Skeletal muscle tissue (tissue), 4 donors: Measurements from ENCODE around the gene ATP6V0D1. TPM values are rescaled to one million over a fixed set of nuclear protein-coding genes. Genes with fewer than 3 reads are reported as not detected.

ENCODE experiments used
- H3K27ac ChIP-seq: one replicate; pipeline ENCODE4 v1.7.0; 2013; ENCODE audit warnings: mild to moderate bottlenecking, low read depth, low read length, inconsistent platforms
- H3K27me3 ChIP-seq, 3 donors: one replicate each; pipeline ENCODE4 v1.7.0; 2013; ENCODE audit warnings: low read length in 3 of 3; ENCODE audit not compliant: control insufficient read depth in 3 of 3, insufficient read depth in 3 of 3
- H3K36me3 ChIP-seq, 3 donors: one replicate each; pipeline ENCODE4 v1.7.0; 2013; ENCODE audit warnings: low read length in 3 of 3; ENCODE audit not compliant: control insufficient read depth in 3 of 3, insufficient read depth in 3 of 3
- H3K4me1 ChIP-seq, 3 donors: one replicate each; pipeline ENCODE4 v1.7.0; 2013; ENCODE audit warnings: low read length in 3 of 3, mild to moderate bottlenecking in 3 of 3; ENCODE audit not compliant: control insufficient read depth in 3 of 3, insufficient read depth in 3 of 3
- H3K4me3 ChIP-seq, 3 donors: one replicate each; pipeline ENCODE4 v1.7.0; 2013; ENCODE audit warnings: low read length in 3 of 3
- H3K9ac ChIP-seq, 3 donors: one replicate each; pipeline ENCODE4 v1.7.0; 2013; ENCODE audit warnings: low read length in 3 of 3, mild to moderate bottlenecking in 3 of 3, moderate library complexity in 2 of 3, low read depth in 1 of 3
- H3K9me3 ChIP-seq, 3 donors: one replicate each; pipeline ENCODE4 v1.7.0; 2013; ENCODE audit warnings: low read length in 3 of 3; ENCODE audit not compliant: control insufficient read depth in 3 of 3
- total RNA-seq: library from RNA; depleted of rRNA; stranded (reverse); fragments of >200 nt; gene quantifications from one replicate; pipeline ENCODE4 v1.2.3, GENCODE V29; 2014
- donor health status: Osteomylitis.

Gene ATP6V0D1
- total RNA-seq, 1 donor from 2014 or later = 46.4 TPM

DNA sequence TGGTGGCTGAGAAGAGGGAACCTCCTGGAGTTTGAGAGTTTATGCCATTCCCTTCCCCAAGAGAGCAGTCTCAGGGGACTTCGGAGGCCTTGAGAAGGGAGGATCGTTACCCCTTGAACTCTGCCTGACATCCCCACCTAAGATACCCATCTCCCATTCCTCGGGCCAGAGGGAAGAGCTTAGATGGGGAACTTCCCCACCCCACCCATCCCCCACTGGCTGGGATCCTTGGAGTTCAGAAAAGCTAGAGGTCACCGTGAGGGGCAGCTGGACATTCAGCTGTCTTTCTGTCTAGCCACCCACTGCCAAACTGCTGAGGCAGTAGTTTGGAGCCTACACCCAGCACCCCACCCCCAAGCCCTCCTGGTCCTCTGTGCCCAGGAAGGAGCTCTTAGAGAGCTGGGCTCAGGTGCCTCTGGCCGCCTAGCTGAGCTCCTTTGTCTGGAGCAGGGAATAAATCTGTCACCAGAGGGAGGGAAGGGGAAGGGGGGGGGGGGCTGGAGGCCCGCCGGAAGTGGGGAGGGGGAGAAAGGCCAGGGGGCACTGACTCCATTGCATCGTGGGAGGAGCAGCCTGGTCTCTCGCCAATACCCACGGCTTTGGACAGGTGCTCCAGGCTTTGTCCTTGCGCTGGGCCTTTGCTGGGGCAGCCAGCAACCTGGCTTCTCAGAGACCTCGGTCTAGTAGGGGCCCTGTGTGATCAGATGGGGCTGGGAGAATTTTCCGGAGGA lies 49.0 kb downstream of the ATP6V0D1 start:
- H3K27ac ChIP-seq = peak overlapping the region; percentile 30
- no peaks in the 10 kb centered on the region for H3K9me3 ChIP-seq
- H3K9ac ChIP-seq = peak overlapping the region in 2 of 3 donors; percentile 53 to 74
- peaks cover 2 to 4% (median 2%) of the 10 kb centered on the region in 3 donors for H3K36me3 ChIP-seq
- peak overlapping the region; percentile 51 to 65 (median 62) for H3K4me3 ChIP-seq
- H3K27me3 ChIP-seq = peaks cover 0 to 9% (median 3%) of the 10 kb centered on the region in 3 donors
- peaks cover 21 to 46% (median 31%) of the 10 kb centered on the region in 3 donors for H3K4me1 ChIP-seq

DNA sequence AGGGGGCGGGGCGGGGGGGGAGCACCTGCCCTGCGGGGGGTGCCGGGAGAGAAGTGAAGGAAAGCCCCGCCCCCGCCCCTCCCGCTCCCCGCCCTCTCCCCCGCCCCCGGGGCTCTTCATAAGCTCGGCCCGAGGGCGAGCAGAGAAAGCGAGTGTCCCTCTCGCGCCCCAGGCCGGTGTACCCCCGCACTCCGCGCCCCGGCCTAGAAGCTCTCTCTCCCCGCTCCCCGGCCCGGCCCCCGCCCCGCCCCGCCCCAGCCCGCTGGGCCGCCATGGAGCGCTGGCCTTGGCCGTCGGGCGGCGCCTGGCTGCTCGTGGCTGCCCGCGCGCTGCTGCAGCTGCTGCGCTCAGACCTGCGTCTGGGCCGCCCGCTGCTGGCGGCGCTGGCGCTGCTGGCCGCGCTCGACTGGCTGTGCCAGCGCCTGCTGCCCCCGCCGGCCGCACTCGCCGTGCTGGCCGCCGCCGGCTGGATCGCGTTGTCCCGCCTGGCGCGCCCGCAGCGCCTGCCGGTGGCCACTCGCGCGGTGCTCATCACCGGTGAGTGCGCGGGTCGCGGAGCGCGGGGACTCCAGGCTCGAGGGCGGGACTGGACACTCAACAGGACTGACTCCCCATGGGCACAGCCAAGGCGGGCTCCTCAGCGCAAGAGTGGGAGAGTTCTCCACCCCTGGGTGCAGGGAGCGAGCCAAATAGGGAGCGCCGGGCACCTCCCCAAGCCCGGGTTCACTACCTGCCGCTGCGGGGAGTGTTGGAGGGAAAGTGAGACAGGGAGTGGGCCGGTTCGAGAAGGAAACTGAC lies 49.8 kb downstream of the ATP6V0D1 start, which contains the start of gene HSD11B2:
Gene HSD11B2, plus strand, starts transcription at position 145 of the 798 bp plus-strand sequence. Its CDS starts 128 bp downstream, at position 273.
- Histone ChIP-seq H3K4me3 (peak within 1 kb of the TSS; percentile 51 to 65 (median 62)), H3K9me3 (no peaks in the 10 kb centered on the region), H3K4me1 (peaks cover 21 to 46% (median 35%) of the 10 kb centered on the region in 3 donors), H3K27ac (peak within 1 kb of the TSS; percentile 30), H3K9ac (peak within 1 kb of the TSS in 2 of 3 donors; percentile 53 to 74), H3K27me3 (peaks cover 0 to 9% (median 3%) of the 10 kb centered on the region in 3 donors), H3K36me3 (peaks cover 0 to 2% (median 0%) of the 10 kb centered on the region in 3 donors)

DNA sequence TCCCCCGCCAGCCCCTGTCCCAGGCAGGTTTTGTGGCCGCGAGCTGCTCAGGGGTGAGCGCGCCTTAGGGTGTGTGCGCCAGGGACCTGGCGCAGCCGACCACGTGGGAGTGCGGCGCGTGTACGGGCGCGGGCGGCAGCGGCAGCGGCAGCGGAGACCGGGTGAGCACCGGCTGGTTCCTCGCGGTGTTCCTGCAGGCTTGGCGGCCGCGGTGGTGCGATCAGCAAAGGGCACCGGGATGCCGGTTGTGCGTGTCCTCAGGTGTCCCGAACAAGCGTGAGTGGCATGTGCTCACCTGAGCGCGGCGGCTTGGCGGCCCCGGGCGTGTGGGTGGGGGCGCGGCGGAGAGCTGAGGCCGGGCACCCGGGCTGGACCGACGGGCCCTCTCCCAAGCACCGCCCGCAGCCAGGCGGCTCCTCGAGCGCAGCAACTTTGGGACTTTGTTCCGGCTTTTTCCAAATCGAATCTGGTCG lies 50.4 kb downstream of the ATP6V0D1 start:
- H3K36me3 ChIP-seq = peaks cover 0 to 2% (median 0%) of the 10 kb centered on the region in 3 donors
- no peak overlapping the region for H3K27ac ChIP-seq
- H3K4me3 ChIP-seq = peak overlapping the region in 2 of 3 donors; percentile 54 to 63
- peaks cover 0 to 9% (median 3%) of the 10 kb centered on the region in 3 donors for H3K27me3 ChIP-seq
- no peaks in the 10 kb centered on the region for H3K9me3 ChIP-seq
- H3K4me1 ChIP-seq = peaks cover 21 to 43% (median 33%) of the 10 kb centered on the region in 3 donors
- H3K9ac ChIP-seq = peak overlapping the region in 1 of 3 donors; percentile 66

DNA sequence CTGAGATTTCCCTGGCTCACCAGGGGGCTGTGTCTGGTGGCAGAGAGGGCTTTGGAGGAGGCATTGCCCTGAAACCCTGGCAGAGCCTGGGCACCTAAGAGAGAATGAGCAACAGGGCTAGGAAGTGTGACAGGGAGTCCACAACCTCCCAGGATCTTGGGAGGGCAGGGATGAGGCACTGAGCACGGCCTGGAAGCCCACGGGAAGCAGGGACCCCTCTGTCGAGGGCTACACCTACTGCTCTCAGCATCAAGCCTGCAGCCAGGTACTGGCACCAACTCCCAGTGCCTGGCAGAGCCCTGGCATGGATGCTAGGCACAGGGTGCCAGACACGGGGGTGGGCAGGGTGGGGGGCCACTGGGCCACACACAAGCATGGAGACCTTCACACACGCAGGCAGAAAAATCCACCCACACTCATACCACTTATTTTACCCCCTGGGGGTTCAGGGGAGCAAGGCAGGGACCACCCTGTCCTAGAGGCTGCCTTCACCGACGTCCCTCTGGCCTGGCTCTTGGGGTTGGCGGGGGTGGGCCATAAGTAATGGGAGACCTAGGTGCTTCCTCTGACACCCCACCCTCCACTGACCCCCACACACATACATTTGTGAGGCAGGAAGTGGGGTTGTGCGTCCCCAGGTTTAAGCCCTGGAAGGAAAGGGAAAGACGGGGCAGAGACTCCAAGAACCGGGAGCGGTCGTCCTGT lies 51.0 kb downstream of the ATP6V0D1 start:
- Histone ChIP-seq H3K9ac (peak overlapping the region in 1 of 3 donors; percentile 66), H3K4me3 (peak overlapping the region in 2 of 3 donors; percentile 54 to 63), H3K9me3 (no peaks in the 10 kb centered on the region), H3K27me3 (peaks cover 0 to 9% (median 3%) of the 10 kb centered on the region in 3 donors), H3K27ac (no peak overlapping the region), H3K36me3 (no peaks in the 10 kb centered on the region), H3K4me1 (peaks cover 21 to 38% (median 31%) of the 10 kb centered on the region in 3 donors)

DNA sequence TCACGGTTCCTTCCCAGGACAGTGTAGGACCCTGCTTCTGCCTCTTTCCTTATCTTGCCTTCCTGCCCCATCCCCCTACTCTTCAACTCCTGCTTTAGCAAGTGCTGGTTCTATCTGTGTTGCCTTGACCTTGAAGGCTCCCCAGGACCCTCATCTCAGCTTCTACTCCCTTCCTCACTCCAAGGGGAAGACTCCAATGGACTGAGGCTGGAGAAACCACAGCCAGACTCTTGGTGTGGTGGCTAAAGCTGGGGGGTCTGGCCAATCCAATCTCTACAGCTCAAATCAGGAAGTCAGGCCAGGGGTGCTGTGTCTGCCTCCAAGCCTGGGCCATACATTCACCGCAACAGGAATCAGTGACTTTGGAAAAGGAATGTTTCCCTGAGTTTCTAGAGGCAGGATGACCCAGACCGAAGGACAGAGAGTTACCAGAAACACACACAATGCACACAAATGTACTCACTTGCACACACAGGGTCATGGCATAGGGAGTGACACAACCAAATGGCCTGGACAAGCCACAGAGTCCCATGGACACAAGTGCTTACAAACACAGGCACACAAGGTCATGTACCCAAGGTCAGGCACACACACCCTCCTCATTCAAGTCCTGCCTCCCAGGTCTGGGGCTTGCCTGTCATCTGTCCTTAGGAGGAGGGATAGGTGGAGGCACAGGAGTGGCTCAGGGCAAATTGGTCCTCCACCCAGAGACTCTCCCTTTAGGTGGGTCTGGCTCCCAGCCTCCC lies 51.7 kb downstream of the ATP6V0D1 start:
- H3K9ac ChIP-seq = no peak overlapping the region
- H3K9me3 ChIP-seq = no peaks in the 10 kb centered on the region
- H3K4me3 ChIP-seq = no peak overlapping the region
- no peaks in the 10 kb centered on the region for H3K36me3 ChIP-seq
- H3K27me3 ChIP-seq = peaks cover 0 to 11% (median 3%) of the 10 kb centered on the region in 3 donors
- no peak overlapping the region for H3K27ac ChIP-seq
- H3K4me1 ChIP-seq = peaks cover 21 to 38% (median 31%) of the 10 kb centered on the region in 3 donors

DNA sequence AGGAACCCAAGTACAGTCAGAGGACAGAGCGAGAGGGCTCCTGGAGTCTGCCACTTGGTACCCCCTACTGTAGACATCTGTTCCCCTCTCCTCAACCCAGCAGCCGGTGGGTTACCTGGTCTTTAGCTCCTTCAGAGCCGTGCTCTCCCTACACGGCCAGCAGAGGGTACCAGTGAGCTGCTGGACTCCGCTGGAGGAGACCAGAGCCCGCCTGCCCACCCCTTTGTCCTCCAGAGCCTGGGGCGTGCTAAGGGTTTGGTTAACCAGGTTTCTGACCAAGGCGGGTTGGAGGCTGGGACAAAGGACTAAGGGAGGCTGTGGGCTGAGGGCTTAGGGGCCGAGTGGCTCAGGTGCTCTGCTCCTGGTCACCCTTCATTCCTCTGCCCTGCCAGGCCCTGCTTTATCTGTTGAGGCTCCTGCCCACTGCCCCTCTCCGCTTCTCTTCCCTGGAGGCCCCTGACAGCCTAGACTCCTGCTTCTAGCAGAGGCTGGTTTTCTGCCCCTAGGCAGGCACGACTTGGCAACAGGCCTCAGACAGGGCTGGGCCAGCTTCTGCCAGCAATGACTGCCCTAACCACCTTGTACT lies 52.7 kb downstream of the ATP6V0D1 start:
- peaks cover 21 to 38% (median 31%) of the 10 kb centered on the region in 3 donors for H3K4me1 ChIP-seq
- H3K4me3 ChIP-seq = no peak overlapping the region
- peaks cover 0 to 11% (median 3%) of the 10 kb centered on the region in 3 donors for H3K27me3 ChIP-seq
- H3K9me3 ChIP-seq = no peaks in the 10 kb centered on the region
- H3K9ac ChIP-seq = peak overlapping the region in 1 of 3 donors; percentile 62
- no peak overlapping the region for H3K27ac ChIP-seq
- H3K36me3 ChIP-seq = no peaks in the 10 kb centered on the region

DNA sequence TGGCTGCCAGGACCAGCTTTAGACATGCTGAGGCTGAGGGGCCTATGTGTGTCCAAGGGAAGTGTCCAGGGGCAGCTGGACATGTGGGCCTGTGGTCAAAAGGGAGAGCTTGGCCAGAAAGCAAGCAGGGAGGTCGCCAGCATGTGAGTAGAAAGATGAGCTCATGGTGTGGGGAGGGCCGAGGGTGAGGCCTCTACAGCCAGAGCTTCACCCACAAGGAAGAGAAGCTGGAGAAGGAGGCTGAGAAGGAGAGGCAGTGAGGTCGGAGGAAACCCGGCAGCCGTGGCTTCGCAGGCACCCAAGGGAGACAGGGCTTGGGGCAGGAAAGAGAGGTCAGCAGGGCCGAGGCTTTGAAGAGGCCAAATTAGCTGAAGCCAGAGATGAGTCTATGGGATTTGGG lies 54.0 kb downstream of the ATP6V0D1 start:
- H3K4me1 ChIP-seq = peaks cover 17 to 31% (median 31%) of the 10 kb centered on the region in 3 donors
- H3K36me3 ChIP-seq = no peaks in the 10 kb centered on the region
- H3K27me3 ChIP-seq = peaks cover 0 to 11% (median 3%) of the 10 kb centered on the region in 3 donors
- H3K4me3 ChIP-seq = no peak overlapping the region
- no peak overlapping the region for H3K9ac ChIP-seq
- H3K27ac ChIP-seq = peak overlapping the region; percentile 8
- H3K9me3 ChIP-seq = no peaks in the 10 kb centered on the region

DNA sequence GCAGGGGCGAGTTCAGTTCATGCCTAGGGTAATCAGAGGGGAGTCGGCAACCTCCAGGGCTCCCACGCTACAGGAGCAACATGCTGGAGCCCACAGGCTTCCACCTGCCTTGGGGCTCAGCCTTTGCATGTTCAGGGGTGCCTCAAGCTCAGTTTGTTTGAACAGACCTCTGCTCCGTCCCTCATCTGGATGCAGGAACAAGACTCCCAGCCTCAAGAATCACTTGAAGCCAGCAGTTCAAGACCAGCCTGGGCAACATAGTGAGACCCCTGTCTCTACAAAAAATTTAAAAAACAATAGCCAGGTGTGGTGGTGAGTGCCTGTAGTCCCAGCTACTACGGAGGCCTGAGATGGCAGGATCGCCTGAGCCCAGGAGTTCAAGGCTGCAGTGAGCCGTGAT lies 54.9 kb downstream of the ATP6V0D1 start:
- Histone ChIP-seq H3K4me1 (peaks cover 10 to 24% (median 24%) of the 10 kb centered on the region in 3 donors), H3K9me3 (no peaks in the 10 kb centered on the region), H3K36me3 (no peaks in the 10 kb centered on the region), H3K9ac (no peak overlapping the region), H3K27me3 (peaks cover 0 to 11% (median 3%) of the 10 kb centered on the region in 3 donors), H3K4me3 (no peak overlapping the region), H3K27ac (no peak overlapping the region)
